Breast epithelium (tissue), 4 donors: Measurements from ENCODE around the gene DCST2. TPM values are rescaled to one million over a fixed set of nuclear protein-coding genes. Genes with fewer than 3 reads are reported as not detected.
A peak's percentile ranks its signal among the peaks of the same experiment; 100 is the strongest.

Experiments
- DNase-seq, 2 donors: peaks; one replicate each; pipeline ENCODE4 v3.0.0-alpha.2; 2019; ENCODE audit warnings: low spot score in 2 of 2
- H3K27ac ChIP-seq, 2 donors: fragments of 200-600 bp; sonication (generic) in 1 of 2; one replicate each; pipeline ENCODE4 v1.5.1; 2016 to 2019; ENCODE audit warnings: mild to moderate bottlenecking in 1 of 2
- H3K27me3 ChIP-seq, 2 donors: fragments of 200-600 bp; sonication (generic) in 1 of 2; one replicate each; pipeline versions ENCODE4 v1.5.1 to v1.6.0; 2017 to 2019; ENCODE audit warnings: control low read depth in 1 of 2, mild to moderate bottlenecking in 1 of 2
- H3K36me3 ChIP-seq: fragments of 200-600 bp; one replicate; pipeline ENCODE4 v1.5.1; 2019
- H3K4me1 ChIP-seq, 2 donors: fragments of 200-600 bp; sonication (generic); one replicate each; pipeline ENCODE4 v1.5.1; 2016 to 2019; ENCODE audit warnings: control low read depth in 1 of 2
- H3K4me3 ChIP-seq, 3 donors: fragments of 200-600 bp; sonication (generic); 1 replicate in 2 of 3; 2 replicates in 1 of 3; pipeline ENCODE4 v1.5.1; 2016 to 2019; ENCODE audit warnings: mild to moderate bottlenecking in 3 of 3, moderate library complexity in 2 of 3
- H3K9me3 ChIP-seq, 2 donors: fragments of 200-600 bp; sonication (generic) in 1 of 2; one replicate each; pipeline ENCODE4 v1.5.1; 2016 to 2019; ENCODE audit warnings: control low read depth in 1 of 2
- POLR2A ChIP-seq: fragments of 450-650 bp; IDR thresholded peaks from one replicate; pipeline ENCODE4 v1.6.1; 2016; ENCODE audit warnings: antibody characterized with exemption, mild to moderate bottlenecking, moderate library complexity
- POLR2AphosphoS5 ChIP-seq, 3 donors: sonication (generic); formaldehyde crosslinking; IDR thresholded peaks; one replicate each; pipeline ENCODE4 v1.6.1; 2017; ENCODE audit warnings: antibody characterized with exemption in 3 of 3
- intact Hi-C: fragments of 100-400 bp; cut with DNase I; formaldehyde crosslinking; loops from one replicate; pipeline ENCODE4 v1.15.1; 2023; ENCODE audit warnings: low total_unique reads
- total RNA-seq, 3 donors: library from RNA; depleted of rRNA; stranded (reverse); fragments of >200 nt; gene quantifications; one replicate each; pipeline ENCODE4 v1.1.0, GENCODE V29; 2016
- TF ChIP-seq, protein P1 (sequence below), 3 donors: fragments of 450-650 bp; IDR thresholded peaks; one replicate each; pipeline ENCODE4 v1.5.1; 2016 to 2017; ENCODE audit warnings: antibody characterized with exemption in 3 of 3, mild to moderate bottlenecking in 3 of 3, moderate library complexity in 3 of 3

Gene DCST2
- total RNA-seq, 3 donors from 2014 or later = 0.48 to 4.4 (median 3.3) TPM

DNA sequence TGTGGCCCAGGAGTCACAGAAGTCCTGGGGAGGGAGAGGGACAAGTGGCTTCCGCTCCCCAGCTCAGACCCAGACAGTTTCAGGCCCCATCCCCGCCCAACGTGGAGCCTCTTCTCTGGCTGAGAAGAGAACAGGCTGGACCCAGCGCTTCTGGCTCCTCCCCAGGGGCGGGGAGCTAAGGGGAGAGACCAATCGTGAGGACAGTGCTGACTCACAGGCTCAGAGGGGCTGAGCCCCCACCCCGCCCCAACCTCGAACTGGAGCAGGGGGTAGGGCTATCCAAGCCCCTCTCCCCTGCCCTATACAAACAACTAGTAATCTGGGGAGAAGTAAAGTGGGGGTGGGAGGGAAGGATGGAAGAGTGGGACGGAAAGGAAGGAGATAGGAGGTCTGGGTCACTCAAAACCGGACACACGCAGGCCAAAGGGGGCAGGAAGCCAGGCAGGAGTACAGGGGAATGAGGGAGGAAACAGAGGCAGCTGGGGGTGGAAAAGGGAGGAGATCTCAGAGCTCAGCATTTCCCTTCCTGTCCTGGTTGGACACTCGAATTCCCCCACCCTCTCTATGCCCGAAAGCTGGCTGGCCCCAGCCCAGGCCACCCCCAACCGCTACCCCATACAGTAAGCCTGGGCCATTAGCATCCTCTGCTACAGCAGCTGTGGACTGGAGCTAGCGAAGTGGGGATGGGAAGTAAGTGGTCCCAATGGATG is 62.8 kb downstream of the DCST2 start, which contains the start of gene SHC1:
Gene SHC1, minus strand, starts transcription at position 117 of the 710 bp plus-strand sequence. CDS start 221 bp downstream, outside the sequence.
- intact Hi-C loops = no loop called here

DNA sequence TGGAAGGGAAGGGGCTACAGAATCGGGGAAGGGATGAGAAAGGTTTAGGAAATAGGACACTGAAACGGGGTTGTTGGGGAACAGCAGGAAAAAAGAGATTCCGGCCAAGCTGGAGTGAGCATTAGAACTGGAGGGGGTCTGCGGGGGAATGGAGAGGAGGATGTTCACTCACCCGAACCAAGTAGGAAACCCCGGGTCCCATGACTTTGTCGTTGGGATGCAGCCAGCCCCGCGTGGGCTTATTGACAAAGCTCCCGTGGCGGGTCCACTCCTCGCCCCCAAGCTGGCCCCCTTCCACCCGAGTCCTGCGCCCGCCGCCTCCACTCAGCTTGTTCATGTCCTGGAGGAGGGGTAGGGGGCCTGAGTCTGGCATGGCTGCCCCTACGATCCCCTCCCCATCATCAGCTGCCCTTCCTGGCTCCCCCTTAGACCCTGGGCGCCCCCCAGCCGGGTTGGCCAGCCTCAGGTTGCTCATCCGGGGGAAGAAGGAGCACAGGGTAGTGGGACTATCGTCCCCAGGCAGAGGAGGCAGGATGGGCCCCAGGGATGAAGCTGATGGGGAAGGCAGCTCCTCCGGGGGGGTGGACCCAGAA is 63.6 kb downstream of the DCST2 start:
- Histone ChIP-seq H3K4me3 (peak overlapping the region; percentile 46 to 76 (median 51)), H3K4me1 (peaks cover 11 to 16% of the 10 kb centered on the region in 2 donors), H3K9me3 (no peaks in the 10 kb centered on the region), H3K27me3 (no peaks in the 10 kb centered on the region), H3K36me3 (no peaks in the 10 kb centered on the region), H3K27ac (peak overlapping the region; percentile 99 to 100)
- TF ChIP-seq POLR2A (no peak), POLR2AphosphoS5 (IDR thresholded peaks at IDR 0.05) (no peak)
- TF ChIP-seq, protein P1, sequence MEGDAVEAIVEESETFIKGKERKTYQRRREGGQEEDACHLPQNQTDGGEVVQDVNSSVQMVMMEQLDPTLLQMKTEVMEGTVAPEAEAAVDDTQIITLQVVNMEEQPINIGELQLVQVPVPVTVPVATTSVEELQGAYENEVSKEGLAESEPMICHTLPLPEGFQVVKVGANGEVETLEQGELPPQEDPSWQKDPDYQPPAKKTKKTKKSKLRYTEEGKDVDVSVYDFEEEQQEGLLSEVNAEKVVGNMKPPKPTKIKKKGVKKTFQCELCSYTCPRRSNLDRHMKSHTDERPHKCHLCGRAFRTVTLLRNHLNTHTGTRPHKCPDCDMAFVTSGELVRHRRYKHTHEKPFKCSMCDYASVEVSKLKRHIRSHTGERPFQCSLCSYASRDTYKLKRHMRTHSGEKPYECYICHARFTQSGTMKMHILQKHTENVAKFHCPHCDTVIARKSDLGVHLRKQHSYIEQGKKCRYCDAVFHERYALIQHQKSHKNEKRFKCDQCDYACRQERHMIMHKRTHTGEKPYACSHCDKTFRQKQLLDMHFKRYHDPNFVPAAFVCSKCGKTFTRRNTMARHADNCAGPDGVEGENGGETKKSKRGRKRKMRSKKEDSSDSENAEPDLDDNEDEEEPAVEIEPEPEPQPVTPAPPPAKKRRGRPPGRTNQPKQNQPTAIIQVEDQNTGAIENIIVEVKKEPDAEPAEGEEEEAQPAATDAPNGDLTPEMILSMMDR (IDR thresholded peaks at IDR 0.05) = no peak
- intact Hi-C loops = loop anchor here (10.0 kb wide), 1 partner anchor 715 kb away; the partner anchor contains the start of genes DAP3 and YY1AP1
- DNase-seq = no peak

More for the DNA sequence above, 62.8 kb downstream of the DCST2 start, which contains the start of gene SHC1:
- TF ChIP-seq, protein P1 (IDR thresholded peaks at IDR 0.05) = no peak
- TF ChIP-seq POLR2A = peak; percentile 84
- TF ChIP-seq POLR2AphosphoS5 (IDR thresholded peaks at IDR 0.05) = peak; percentile 45 to 78 (median 70)
- Histone ChIP-seq H3K27me3 (no peaks in the 10 kb centered on the region), H3K27ac (peak within 1 kb of the TSS; percentile 99 to 100), H3K36me3 (no peaks in the 10 kb centered on the region), H3K4me3 (peak within 1 kb of the TSS; percentile 46 to 76 (median 51)), H3K4me1 (peaks cover 11 to 16% of the 10 kb centered on the region in 2 donors), H3K9me3 (no peaks in the 10 kb centered on the region)
- DNase-seq = peak; percentile 87 to 95

DNA sequence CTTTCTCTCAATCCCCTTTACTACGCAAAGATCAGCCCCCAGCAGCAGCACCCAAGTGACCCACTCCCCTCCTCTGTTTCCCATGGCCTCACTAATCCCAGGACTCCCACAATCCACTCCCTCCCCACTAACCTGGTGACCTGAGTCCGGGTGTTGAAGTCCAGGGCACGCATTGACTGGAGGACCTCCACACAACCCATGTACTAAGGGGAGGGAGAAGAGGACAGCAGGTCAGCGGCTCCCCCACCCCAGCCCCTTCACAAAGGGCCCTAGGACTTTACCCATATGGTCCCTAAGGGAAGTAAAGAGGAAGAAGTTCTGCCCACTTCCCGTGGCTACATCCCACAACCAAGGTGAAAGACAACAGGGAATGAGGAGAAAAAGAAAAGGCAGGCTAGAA is 64.3 kb downstream of the DCST2 start:
- Histone ChIP-seq H3K27me3 (no peaks in the 10 kb centered on the region), H3K4me1 (peaks cover 11 to 16% of the 10 kb centered on the region in 2 donors), H3K27ac (peak overlapping the region; percentile 99 to 100), H3K9me3 (no peaks in the 10 kb centered on the region), H3K36me3 (no peaks in the 10 kb centered on the region), H3K4me3 (peak overlapping the region; percentile 46 to 76 (median 51))
- intact Hi-C loops = loop anchor here (10.0 kb wide), 1 partner anchor 716 kb away; the partner anchor contains the start of genes DAP3 and YY1AP1
- TF ChIP-seq POLR2A (no peak), POLR2AphosphoS5 (IDR thresholded peaks at IDR 0.05) (no peak)
- TF ChIP-seq, protein P1 (IDR thresholded peaks at IDR 0.05) = no peak
- DNase-seq = no peak

DNA sequence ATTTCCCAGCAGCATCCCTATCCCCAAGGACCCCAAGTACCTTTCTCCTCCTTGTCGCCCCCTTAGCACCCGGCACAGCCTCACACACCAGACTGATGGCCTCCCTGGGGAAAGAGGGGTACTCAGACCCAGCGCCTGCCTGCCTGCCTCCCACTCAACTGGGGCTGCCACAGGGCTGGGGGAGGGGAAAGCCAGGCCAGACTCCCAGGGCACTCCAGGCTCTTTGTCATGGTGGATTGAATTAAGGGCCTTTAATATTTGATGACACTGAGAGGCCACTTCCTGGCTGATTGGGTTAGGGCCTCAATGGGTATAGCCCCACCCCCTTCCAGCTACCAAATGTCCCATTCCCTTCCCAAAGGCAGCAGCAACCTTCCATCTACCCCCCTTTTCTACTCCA is 64.8 kb downstream of the DCST2 start:
- peak overlapping the region; percentile 46 to 76 (median 51) for H3K4me3 ChIP-seq
- peaks cover 11 to 16% of the 10 kb centered on the region in 2 donors for H3K4me1 ChIP-seq
- H3K9me3 ChIP-seq = no peaks in the 10 kb centered on the region
- intact Hi-C loops = loop anchor here (10.0 kb wide), 1 partner anchor 716 kb away; the partner anchor contains the start of genes DAP3 and YY1AP1
- no peaks in the 10 kb centered on the region for H3K27me3 ChIP-seq
- peak overlapping the region; percentile 99 to 100 for H3K27ac ChIP-seq
- H3K36me3 ChIP-seq = no peaks in the 10 kb centered on the region
- no peak for TF ChIP-seq POLR2AphosphoS5 (IDR thresholded peaks at IDR 0.05)
- TF ChIP-seq POLR2A = no peak
- TF ChIP-seq, protein P1 (IDR thresholded peaks at IDR 0.05) = no peak
- DNase-seq = no peak

Other genes starting within 250 kb of the DCST2 start
- gene KCNN3, start 163.5 kb downstream of the DCST2 start, total RNA-seq = 1 to 10 TPM in 2 of 3 donors, under 1 TPM in 1; 0.96 to 1.6 (median 1.0) TPM
- gene PMVK, start 97.1 kb downstream of the DCST2 start, total RNA-seq = 10 to 100 TPM; 15.0 to 16.7 (median 16.4) TPM
- gene PBXIP1, start 77.7 kb downstream of the DCST2 start, total RNA-seq = 100 to 1,000 TPM in 2 of 3 donors, 10 to 100 TPM in 1; 79.3 to 156 (median 105) TPM
- 10 to 100 TPM; 14.6 to 26.2 (median 20.3) TPM for gene PYGO2, start 72.0 kb downstream of the DCST2 start, total RNA-seq
- 100 to 1,000 TPM in 2 of 3 donors, 10 to 100 TPM in 1; 94.4 to 177 (median 134) TPM for gene SHC1, start 63.0 kb downstream of the DCST2 start, total RNA-seq
- gene CKS1B, start 59.1 kb downstream of the DCST2 start, total RNA-seq = 100 to 1,000 TPM in 1 of 3 donors, 10 to 100 TPM in 2; 44.6 to 104 (median 47.3) TPM
- 10 to 100 TPM; 27.0 to 42.7 (median 39.3) TPM for gene FLAD1, start 50.4 kb downstream of the DCST2 start, total RNA-seq
- not detected for gene LENEP, start 40.2 kb downstream of the DCST2 start, total RNA-seq
- 10 to 100 TPM; 45.6 to 82.5 (median 53.4) TPM for gene ZBTB7B, start 31.0 kb downstream of the DCST2 start, total RNA-seq
- gene DCST1, start within 50 bp of the DCST2 start, total RNA-seq = under 1 TPM; 0.16 to 0.66 (median 0.44) TPM
- gene ADAM15, start 17.5 kb upstream of the DCST2 start, total RNA-seq = 100 to 1,000 TPM in 2 of 3 donors, 10 to 100 TPM in 1; 97.8 to 155 (median 109) TPM
- 10 to 100 TPM in 2 of 3 donors, 1 to 10 TPM in 1; 4.8 to 26.6 (median 23.9) TPM for gene EFNA4, start 30.0 kb upstream of the DCST2 start, total RNA-seq
- 1 to 10 TPM; 1.6 to 7.2 (median 6.6) TPM for gene EFNA3, start 45.1 kb upstream of the DCST2 start, total RNA-seq
- 100 to 1,000 TPM in 2 of 3 donors, 10 to 100 TPM in 1; 18.7 to 163 (median 120) TPM for gene EFNA1, start 94.1 kb upstream of the DCST2 start, total RNA-seq
- gene SLC50A1, start 102.1 kb upstream of the DCST2 start, total RNA-seq = 10 to 100 TPM; 25.0 to 32.4 (median 28.5) TPM
- gene DPM3, start 106.8 kb upstream of the DCST2 start, total RNA-seq = 10 to 100 TPM; 53.7 to 69.4 (median 68.2) TPM
- gene KRTCAP2, start 139.5 kb upstream of the DCST2 start, total RNA-seq = 100 to 1,000 TPM; 104 to 147 (median 131) TPM
- 1 to 10 TPM in 1 of 3 donors, under 1 TPM in 1, not detected in 1; 0.98 to 1.5 TPM for gene TRIM46, start 140.1 kb upstream of the DCST2 start, total RNA-seq
- 10 to 100 TPM; 17.3 to 27.5 (median 25.9) TPM for gene THBS3, start 174.1 kb upstream of the DCST2 start, total RNA-seq
- 10 to 100 TPM; 41.1 to 50.8 (median 44.8) TPM for gene MTX1, start 174.9 kb upstream of the DCST2 start, total RNA-seq
- 10 to 100 TPM in 2 of 3 donors, 1 to 10 TPM in 1; 8.2 to 12.1 (median 10.2) TPM for gene ENTREP3, start 221.7 kb upstream of the DCST2 start, total RNA-seq
- 10 to 100 TPM; 64.9 to 72.0 (median 68.3) TPM for gene SCAMP3, start 228.6 kb upstream of the DCST2 start, total RNA-seq
- gene CLK2, start 239.7 kb upstream of the DCST2 start, total RNA-seq = 10 to 100 TPM; 29.1 to 53.4 (median 48.7) TPM
- gene HCN3, start 243.7 kb upstream of the DCST2 start, total RNA-seq = 1 to 10 TPM; 1.3 to 2.3 (median 2.3) TPM